VCaP (cell line): ENCODE measurements around the gene KLC4.

Source experiments
- H3K27ac ChIP-seq: fragments of 450-650 bp; 2 replicates; pipeline ENCODE4 v1.5.1; 2017
- CTCF ChIP-seq: fragments of 450-650 bp; conservative IDR thresholded peaks from 2 replicates; pipeline ENCODE4 v1.5.1; 2017; ENCODE audit warnings: mild to moderate bottlenecking, moderate library complexity

The KLC4 gene

GRCh38 chr6:43119482-43119881 lies 60.1 kb downstream of the KLC4 start:
- TF ChIP-seq CTCF = no peak
- H3K27ac ChIP-seq = no peak overlapping the region

DNA sequence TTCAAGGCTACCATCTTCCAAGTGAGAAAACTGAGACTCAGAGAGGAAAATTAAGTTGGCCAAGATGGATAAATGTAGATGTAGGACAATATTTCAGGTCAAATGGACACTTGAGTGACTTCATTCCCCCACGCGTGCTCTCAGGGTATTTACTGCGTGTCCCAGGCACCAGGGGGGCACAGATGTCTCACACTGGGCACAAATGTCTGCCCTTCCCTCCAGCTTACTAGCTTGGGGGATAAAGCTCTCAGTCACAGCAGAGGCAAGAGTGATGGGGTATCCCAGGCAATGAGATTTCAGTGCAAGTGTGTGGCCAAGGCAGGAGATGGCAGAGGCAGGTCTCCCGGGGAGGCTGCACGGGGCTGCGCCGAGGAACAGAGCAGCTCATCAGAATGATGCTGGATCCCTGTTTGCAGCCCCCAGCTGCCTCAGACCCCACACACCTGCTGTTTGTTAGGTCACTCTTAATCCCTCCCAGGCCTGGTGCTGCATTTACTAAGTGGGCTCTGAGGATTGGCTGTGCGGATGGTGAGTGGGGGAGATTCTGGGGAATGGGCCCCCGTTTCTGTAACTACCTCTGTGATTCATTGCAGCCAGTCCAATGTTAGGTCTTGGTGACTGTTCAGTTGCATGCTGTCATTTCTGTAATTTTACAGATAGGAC lies 60.8 kb downstream of the KLC4 start:
- no peak for TF ChIP-seq CTCF
- no peak overlapping the region for H3K27ac ChIP-seq

DNA sequence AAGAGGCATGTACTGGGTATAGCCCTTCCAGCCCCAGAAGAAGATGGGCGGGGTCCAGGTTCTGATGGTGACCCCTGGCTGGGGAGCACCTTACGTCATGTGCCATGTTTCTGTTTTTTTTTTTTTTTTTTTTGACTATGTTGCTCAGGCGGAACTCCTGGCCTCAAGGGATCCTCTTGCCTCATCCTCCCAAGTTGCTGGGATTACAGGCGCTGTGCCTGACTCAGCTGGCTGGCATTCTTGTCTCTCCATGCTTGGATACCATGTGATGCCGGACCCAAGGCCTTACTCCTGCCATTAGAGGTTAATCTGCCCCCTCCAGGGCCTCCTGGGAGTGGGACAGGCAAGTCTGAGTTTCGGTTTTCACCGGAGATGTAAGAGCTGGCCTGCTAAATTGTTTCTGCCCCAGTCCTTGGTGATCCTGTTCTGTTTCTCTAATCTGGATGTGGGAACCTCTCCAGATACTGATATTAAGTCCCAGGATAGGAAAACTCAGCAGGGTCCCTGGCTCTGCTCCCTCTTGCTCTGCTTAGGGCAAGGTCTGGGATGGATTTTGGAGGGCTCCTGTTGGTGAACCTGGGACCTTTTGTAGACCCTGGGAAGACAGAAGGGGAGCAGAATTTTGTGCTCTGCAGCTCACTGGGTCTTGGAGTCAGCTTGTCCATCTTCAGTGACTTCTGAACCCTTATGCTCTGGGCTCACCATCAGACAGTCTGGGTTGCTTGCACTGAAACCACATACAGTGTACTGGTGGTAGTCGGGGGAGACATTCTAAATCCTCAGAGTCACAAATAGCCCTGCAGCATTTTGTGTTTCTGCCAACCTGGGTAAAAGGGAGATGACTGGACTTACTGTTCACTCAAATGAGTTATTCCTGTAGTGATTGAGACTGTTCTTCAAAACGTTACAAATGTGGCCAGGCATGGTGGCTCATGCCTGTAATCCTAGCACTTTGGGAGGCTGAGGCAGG lies 61.8 kb downstream of the KLC4 start:
- TF ChIP-seq CTCF = no peak
- no peak overlapping the region for H3K27ac ChIP-seq

DNA sequence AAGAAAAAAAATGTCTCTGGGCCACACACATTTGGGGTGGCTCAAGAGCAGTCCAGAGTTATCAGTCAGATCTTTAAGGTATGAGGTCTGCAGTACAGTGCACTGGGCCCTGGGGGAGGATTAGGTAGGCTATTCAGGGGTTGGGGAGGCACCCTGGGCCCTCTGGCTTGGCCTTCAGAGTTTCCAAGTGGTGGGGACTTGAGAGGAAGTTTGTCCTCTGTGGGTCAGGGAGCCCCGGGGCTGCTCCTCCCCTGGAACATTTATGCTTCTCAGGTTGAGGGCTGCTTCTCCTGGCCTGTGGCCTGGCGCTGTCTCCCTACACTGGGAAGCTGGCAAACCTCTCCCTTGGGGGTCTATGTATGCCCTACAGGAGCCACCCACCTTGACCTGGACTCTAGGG lies 62.7 kb downstream of the KLC4 start:
- H3K27ac ChIP-seq = no peak overlapping the region

DNA sequence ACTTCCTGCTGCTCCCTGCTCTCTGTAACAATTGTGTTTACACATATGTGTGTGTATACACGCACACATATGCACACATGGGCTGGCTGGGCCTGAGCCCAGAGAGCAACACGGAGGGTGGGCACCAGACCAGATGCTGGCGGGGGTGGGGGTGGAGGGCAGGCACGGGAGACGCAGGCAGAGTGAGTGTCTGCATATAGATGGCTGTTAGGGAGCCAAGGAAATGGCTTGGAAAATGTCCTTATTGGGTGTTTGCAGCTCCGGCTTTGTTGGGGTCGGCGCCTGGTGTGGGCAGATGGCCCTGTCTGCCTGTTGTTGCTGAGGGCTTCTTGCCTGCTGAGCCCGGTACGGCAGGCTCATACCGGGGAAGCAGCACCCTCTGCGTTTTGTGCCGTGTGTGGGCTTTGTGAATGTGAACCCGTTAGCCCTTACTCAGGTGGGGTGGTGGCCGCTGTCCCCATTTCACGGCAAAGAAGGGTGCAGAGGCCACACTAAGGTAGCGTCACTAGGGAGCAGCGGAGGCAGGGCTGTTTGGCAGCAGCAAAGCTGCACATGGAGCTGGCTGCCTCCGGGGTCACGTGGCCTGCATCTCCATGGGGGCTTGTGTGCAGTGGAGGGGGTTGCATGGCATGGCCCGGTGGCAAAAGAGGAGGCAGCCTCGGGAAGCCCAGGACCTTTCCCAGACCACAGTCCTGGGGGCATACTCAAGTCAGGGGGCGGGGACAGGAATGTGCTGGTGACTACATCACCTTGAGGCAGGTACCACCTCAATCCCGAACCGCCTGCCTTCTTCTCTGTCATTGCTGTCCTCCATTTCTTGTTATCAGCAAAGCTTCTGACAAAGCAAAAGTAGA lies 64.3 kb downstream of the KLC4 start:
- H3K27ac ChIP-seq = no peak overlapping the region
- TF ChIP-seq CTCF = no peak

More for the DNA sequence above, 62.7 kb downstream of the KLC4 start:
- no peak for TF ChIP-seq CTCF

- no peak overlapping the region for H3K27ac ChIP-seq
- TF ChIP-seq CTCF = no peak
Measured at GRCh38 chr6:43124481-43124880, 65.0 kb downstream of the KLC4 start.
